Spleen (tissue), 11 donors: ENCODE measurements around the gene FBXL16. TPM values are rescaled to one million over a fixed set of nuclear protein-coding genes. Genes with fewer than 3 reads are reported as not detected.

ENCODE experiments used
- DNase-seq: peaks from one replicate; pipeline ENCODE4 v3.0.0-alpha.2; 2020
- H3K27ac ChIP-seq, 8 donors: fragments of 200-600 bp; sonication (generic) in 7 of 8; 1 replicate in 4 of 8; 2 replicates in 4 of 8; pipeline versions ENCODE4 v1.5.0 to v1.8.0; 2016 to 2021; ENCODE audit warnings: inconsistent platforms in 4 of 8, mild to moderate bottlenecking in 4 of 8, moderate library complexity in 1 of 8
- H3K27me3 ChIP-seq, 7 donors: fragments of 200-600 bp; sonication (generic) in 6 of 7; replicated peaks in 1 of 7; 1 replicate in 4 of 7; 2 replicates in 3 of 7; pipeline versions ENCODE4 v1.5.0 to v1.8.0; 2016 to 2021; ENCODE audit warnings: inconsistent platforms in 3 of 7, mild to moderate bottlenecking in 1 of 7
- H3K36me3 ChIP-seq, 6 donors: fragments of 200-600 bp; sonication (generic) in 5 of 6; 1 replicate in 4 of 6; 2 replicates in 2 of 6; pipeline versions ENCODE4 v1.5.0 to v1.8.0; 2016 to 2021; ENCODE audit warnings: inconsistent platforms in 2 of 6
- H3K4me1 ChIP-seq, 6 donors: fragments of 200-600 bp; sonication (generic) in 5 of 6; 1 replicate in 3 of 6; 2 replicates in 3 of 6; pipeline versions ENCODE4 v1.5.0 to v1.8.0; 2016 to 2021; ENCODE audit warnings: inconsistent platforms in 3 of 6
- H3K4me3 ChIP-seq, 8 donors: fragments of 200-600 bp; sonication (generic) in 7 of 8; 1 replicate in 4 of 8; 2 replicates in 4 of 8; pipeline versions ENCODE4 v1.5.0 to v1.8.0; 2016 to 2021; ENCODE audit warnings: inconsistent platforms in 4 of 8, mild to moderate bottlenecking in 4 of 8, moderate library complexity in 2 of 8
- H3K9me3 ChIP-seq, 8 donors: fragments of 200-600 bp; sonication (generic) in 7 of 8; 1 replicate in 4 of 8; 2 replicates in 4 of 8; pipeline versions ENCODE4 v1.5.0 to v1.8.0; 2016 to 2021; ENCODE audit warnings: inconsistent platforms in 4 of 8
- POLR2A ChIP-seq, 3 donors: fragments of 450-650 bp; IDR thresholded peaks; one replicate each; pipeline ENCODE4 v1.5.1; 2017; ENCODE audit warnings: antibody characterized with exemption in 3 of 3, mild to moderate bottlenecking in 1 of 3
- POLR2AphosphoS5 ChIP-seq, 3 donors: sonication (generic); formaldehyde crosslinking; IDR thresholded peaks; one replicate each; pipeline ENCODE4 v1.5.1; 2017; ENCODE audit warnings: antibody characterized with exemption in 3 of 3
- WGBS, 5 donors: extraction: QIAGEN DNeasy Blood & Tissue Kit in 3 of 5; methylation state at CpG; one replicate each; pipeline versions ENCODE4 v1.1.5 to v1.1.7; 2013 to 2018; 5-methylcytosine and 5-hydroxymethylcytosine counted together
- intact Hi-C: fragments of 100-400 bp; cut with DNase I; formaldehyde crosslinking; loops from one replicate; pipeline ENCODE4 v1.15.0; 2023; ENCODE audit warnings: low total_unique reads
- polyA plus RNA-seq, 3 donors: library from polyadenylated mRNA; stranded (reverse); fragments of 200-250 nt; gene quantifications; one replicate each; pipeline ENCODE4 v1.2.1, GENCODE V29; 2013
- total RNA-seq, 7 donors: library from RNA; depleted of rRNA in 3 of 7; stranded (reverse); fragments of >200 nt in 3 of 7; fragmentation: NEBNext Ultra II Directional in 4 of 7; extraction: Animal tissue kit (Norgen Biotek cat#: 25700) in 4 of 7; gene quantifications; one replicate each; pipeline versions ENCODE4 v1.1.0 to v1.2.1, GENCODE V29; 2016 to 2021
- TF ChIP-seq, protein P1 (sequence below), 11 experiments: fragments of 200-600 bp in 7 of 11; fragments of 450-650 bp in 4 of 11; sonication (generic) in 4 of 11; IDR thresholded peaks in 8 of 11; conservative IDR thresholded peaks in 3 of 11; 1 replicate in 7 of 11; 2 replicates in 4 of 11; pipeline versions ENCODE4 v1.4.0 to v1.8.0; 2016 to 2021; ENCODE audit warnings: antibody characterized with exemption in 11 of 11, inconsistent platforms in 4 of 11, mild to moderate bottlenecking in 1 of 11
- donor health status: healthy with polysubstance abuse.
- donor health status: DM: no; HTN: no; CAD: no; lungs with moderate emphysema.
- donor health status: DM: no; HTN: no; CAD: no.
- donor health status: Bipolar disorder and iron deficiency.
- donor health status: healthy.
- donor health status: DM: no; HTN: no; CAD: no.
- donor health status: DM: yes; HTN: yes; CAD: no.

Gene FBXL16
- total and polyA plus RNA-seq, 10 donors: 0.48 to 2.6 (median 1.5) TPM

DNA sequence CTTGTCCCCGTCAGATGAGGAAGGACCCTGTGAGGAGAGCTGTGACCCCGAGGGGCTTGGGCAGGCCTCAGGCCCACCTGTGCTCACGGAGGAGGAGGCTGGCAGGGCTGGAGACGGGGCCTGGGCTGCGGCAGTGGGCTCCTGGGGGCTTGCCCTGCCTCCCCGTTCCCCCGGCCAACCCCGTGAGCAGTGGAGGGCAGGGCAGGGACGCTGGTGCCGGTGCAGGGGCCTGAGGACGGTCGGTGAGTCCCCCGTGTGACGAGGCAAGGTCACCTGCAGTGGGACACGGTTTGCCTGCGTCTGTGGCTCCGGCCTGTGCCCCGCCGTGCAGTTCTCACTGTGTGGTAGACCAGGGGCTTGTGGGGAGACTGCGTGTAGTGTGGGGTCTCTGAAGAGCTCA is 46.0 kb downstream of the FBXL16 start:
- no peak for DNase-seq
- intact Hi-C loops: no loop called here
- Histone ChIP-seq H3K4me3 (no peak overlapping the region), H3K4me1 (peaks cover 9 to 22% (median 16%) of the 10 kb centered on the region in 6 donors), H3K36me3 (peaks cover 0 to 39% (median 0%) of the 10 kb centered on the region in 6 donors), H3K9me3 (no peaks in the 10 kb centered on the region), H3K27me3 (no peaks in the 10 kb centered on the region), H3K27ac (peak overlapping the region in 2 of 8 donors; percentile 78 to 84)
- WGBS, 5 donors: 87 to 93% (median 91%) methylated on average over 16 to 20 of the region's 20 CpGs
- TF ChIP-seq, protein P1, sequence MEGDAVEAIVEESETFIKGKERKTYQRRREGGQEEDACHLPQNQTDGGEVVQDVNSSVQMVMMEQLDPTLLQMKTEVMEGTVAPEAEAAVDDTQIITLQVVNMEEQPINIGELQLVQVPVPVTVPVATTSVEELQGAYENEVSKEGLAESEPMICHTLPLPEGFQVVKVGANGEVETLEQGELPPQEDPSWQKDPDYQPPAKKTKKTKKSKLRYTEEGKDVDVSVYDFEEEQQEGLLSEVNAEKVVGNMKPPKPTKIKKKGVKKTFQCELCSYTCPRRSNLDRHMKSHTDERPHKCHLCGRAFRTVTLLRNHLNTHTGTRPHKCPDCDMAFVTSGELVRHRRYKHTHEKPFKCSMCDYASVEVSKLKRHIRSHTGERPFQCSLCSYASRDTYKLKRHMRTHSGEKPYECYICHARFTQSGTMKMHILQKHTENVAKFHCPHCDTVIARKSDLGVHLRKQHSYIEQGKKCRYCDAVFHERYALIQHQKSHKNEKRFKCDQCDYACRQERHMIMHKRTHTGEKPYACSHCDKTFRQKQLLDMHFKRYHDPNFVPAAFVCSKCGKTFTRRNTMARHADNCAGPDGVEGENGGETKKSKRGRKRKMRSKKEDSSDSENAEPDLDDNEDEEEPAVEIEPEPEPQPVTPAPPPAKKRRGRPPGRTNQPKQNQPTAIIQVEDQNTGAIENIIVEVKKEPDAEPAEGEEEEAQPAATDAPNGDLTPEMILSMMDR (IDR thresholded peaks at IDR 0.05 in 8 of 11, conservative IDR thresholded peaks at IDR 0.05 in 3 of 11): no peak
- TF ChIP-seq POLR2AphosphoS5 (IDR thresholded peaks at IDR 0.05): no peak
- TF ChIP-seq POLR2A (IDR thresholded peaks at IDR 0.05): no peak

DNA sequence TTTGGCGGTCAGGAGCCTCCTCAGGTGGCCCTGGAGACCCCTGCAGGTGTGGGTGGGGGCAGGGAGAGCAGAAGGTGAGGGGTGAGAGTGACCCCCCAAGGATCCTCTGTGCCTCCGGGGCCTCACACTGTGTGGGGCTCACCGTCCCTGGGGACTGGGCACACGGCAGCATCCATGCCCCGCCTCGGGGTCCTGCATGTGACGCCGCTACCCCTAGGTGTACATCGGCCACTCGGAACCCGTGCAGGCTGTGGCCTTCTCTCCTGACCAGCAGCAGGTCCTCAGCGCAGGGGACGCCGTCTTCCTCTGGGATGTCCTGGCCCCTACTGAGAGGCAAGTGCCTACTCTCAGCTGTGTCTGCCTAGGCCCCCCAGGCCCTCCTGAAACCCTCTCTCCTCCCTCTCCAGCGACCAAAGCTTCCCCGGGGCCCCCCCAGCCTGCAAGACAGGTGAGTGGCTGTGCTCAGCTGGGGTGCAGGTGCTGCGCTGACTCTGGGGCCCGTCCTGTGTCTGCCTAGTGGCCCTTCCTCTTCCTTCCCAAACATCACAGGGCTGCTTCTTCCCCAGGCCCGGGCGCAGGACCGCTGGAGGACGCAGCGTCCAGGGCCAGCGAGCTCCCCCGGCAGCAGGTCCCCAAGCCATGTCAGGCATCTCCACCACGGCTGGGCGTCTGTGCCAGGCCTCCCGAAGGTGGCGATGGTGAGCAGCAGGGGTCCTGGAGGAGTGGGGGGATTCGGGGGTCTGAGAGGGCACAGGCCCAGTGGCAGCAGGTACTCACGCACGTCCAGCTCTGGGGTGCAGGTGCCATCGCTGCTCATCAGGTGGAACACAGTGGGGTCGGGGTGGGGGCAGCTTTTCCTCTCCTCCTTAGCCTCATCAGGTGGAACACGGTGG is 46.7 kb downstream of the FBXL16 start:
- H3K36me3 ChIP-seq: peaks cover 0 to 40% (median 0%) of the 10 kb centered on the region in 6 donors
- H3K27me3 ChIP-seq: no peaks in the 10 kb centered on the region
- no peaks in the 10 kb centered on the region for H3K9me3 ChIP-seq
- H3K4me1 ChIP-seq: peaks cover 9 to 22% (median 16%) of the 10 kb centered on the region in 6 donors
- TF ChIP-seq, protein P1 (IDR thresholded peaks at IDR 0.05 in 8 of 11, conservative IDR thresholded peaks at IDR 0.05 in 3 of 11): no peak
- TF ChIP-seq POLR2AphosphoS5 (IDR thresholded peaks at IDR 0.05): no peak
- no peak for TF ChIP-seq POLR2A (IDR thresholded peaks at IDR 0.05)
- DNase-seq: no peak
- intact Hi-C loops: no loop called here
- no peak overlapping the region for H3K27ac ChIP-seq
- H3K4me3 ChIP-seq: no peak overlapping the region
- 88 to 95% (median 92%) methylated on average over 21 to 35 of the region's 35 CpGs for WGBS, 5 donors

DNA sequence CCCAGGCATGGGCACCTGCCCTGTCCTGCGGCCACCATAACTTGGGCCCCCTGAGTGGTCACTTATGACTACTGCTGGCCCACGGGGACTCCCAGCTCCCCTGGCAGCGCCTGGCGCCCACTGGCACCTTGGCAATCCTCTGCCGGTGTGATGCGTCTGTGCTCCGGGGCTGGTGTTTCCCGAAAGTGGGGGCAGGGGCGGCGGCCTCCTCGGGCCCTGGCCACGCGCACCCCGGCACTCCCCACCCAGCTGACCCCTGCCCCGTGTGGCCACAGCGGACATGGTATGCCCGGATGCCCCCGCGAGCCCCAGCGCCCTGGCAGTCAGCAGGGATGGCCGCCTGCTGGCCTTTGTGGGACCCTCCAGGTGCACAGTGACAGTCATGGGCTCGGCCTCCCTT is 48.1 kb downstream of the FBXL16 start:
- intact Hi-C loops: no loop called here
- DNase-seq: no peak
- TF ChIP-seq, protein P1 (IDR thresholded peaks at IDR 0.05 in 8 of 11, conservative IDR thresholded peaks at IDR 0.05 in 3 of 11): no peak
- TF ChIP-seq POLR2AphosphoS5 (IDR thresholded peaks at IDR 0.05) (no peak), POLR2A (IDR thresholded peaks at IDR 0.05) (no peak)
- Histone ChIP-seq H3K9me3 (no peaks in the 10 kb centered on the region), H3K27ac (no peak overlapping the region), H3K27me3 (no peaks in the 10 kb centered on the region), H3K4me1 (peaks cover 9 to 22% (median 16%) of the 10 kb centered on the region in 6 donors), H3K4me3 (no peak overlapping the region), H3K36me3 (peaks cover 0 to 50% (median 0%) of the 10 kb centered on the region in 6 donors)
- 93 to 98% (median 95%) methylated on average over 4 to 22 of the region's 22 CpGs for WGBS, 5 donors

DNA sequence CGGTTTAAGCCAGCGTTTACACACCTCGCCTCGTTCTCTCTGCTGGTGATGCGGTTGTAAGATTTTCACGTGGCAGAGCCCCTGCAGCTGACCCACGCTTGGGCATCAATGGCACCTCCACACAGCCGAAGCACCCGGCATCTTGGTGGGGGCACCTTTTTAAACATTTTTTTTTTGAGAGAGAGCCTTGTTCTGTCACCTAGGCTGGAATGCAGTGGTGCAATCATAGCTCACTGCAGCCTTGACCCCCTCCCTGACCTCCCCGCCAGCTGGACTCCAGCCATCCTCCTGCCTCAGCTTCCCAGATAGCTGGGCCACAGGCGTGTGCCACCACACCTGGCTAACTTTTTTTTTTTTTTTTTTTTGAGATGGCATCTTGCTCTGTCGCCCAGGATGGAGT is 51.6 kb downstream of the FBXL16 start:
- no peak overlapping the region for H3K27ac ChIP-seq
- WGBS, 5 donors: 92 to 95% (median 92%) methylated on average over 12 of the region's 12 CpGs
- no peaks in the 10 kb centered on the region for H3K27me3 ChIP-seq
- no peak overlapping the region for H3K4me3 ChIP-seq
- H3K9me3 ChIP-seq: no peaks in the 10 kb centered on the region
- DNase-seq: no peak
- H3K4me1 ChIP-seq: peaks cover 0 to 20% (median 12%) of the 10 kb centered on the region in 6 donors
- TF ChIP-seq POLR2AphosphoS5 (IDR thresholded peaks at IDR 0.05): no peak
- TF ChIP-seq POLR2A (IDR thresholded peaks at IDR 0.05): no peak
- TF ChIP-seq, protein P1 (IDR thresholded peaks at IDR 0.05 in 8 of 11, conservative IDR thresholded peaks at IDR 0.05 in 3 of 11): no peak
- H3K36me3 ChIP-seq: peaks cover 0 to 60% (median 0%) of the 10 kb centered on the region in 6 donors
- intact Hi-C loops: no loop called here
